Ramos (cell line): ENCODE results near the gene ZNF726.
"Not testable (repeated sequence)": the region's sequence is repeated elsewhere in the genome, so short reads cannot be mapped to it uniquely, and the experiment has no call there.

Experiments
- in situ Hi-C: fragments of 300-500 bp; cut with MboI; formaldehyde crosslinking; loops from one replicate; pipeline ENCODE4 v1.14.3; 2022; ENCODE audit warnings: low sequenced_read_pairs; ENCODE audit not compliant: unreplicated experiment

Gene ZNF726

GRCh38 chr19:23914402-23915286, at the start of gene ZNF726:
ZNF726 (plus strand) TSS chr19:23914886; CDS start chr19:23914995, 109 bp downstream.
- in situ Hi-C loops: no loop called here

GRCh38 chr19:23867895-23868294, 46.8 kb upstream of the ZNF726 start:
- in situ Hi-C loops: no loop called here

GRCh38 chr19:23868630-23869029, 46.1 kb upstream of the ZNF726 start:
- in situ Hi-C loops: no loop called here

- in situ Hi-C loops: no loop called here
Observed at GRCh38 chr19:23872282-23872919, 42.3 kb upstream of the ZNF726 start.

- in situ Hi-C loops: no loop called here
Observed at GRCh38 chr19:23876261-23876660, 38.4 kb upstream of the ZNF726 start.

GRCh38 chr19:23876756-23877155, 37.9 kb upstream of the ZNF726 start:
- in situ Hi-C loops: not testable (repeated sequence)

GRCh38 chr19:23882493-23882892, 32.2 kb upstream of the ZNF726 start:
- in situ Hi-C loops: no loop called here

GRCh38 chr19:23884363-23884762, 30.3 kb upstream of the ZNF726 start:
- in situ Hi-C loops: no loop called here

- in situ Hi-C loops: no loop called here
Observed at GRCh38 chr19:23887642-23888041, 27.0 kb upstream of the ZNF726 start.

- in situ Hi-C loops: not testable (repeated sequence)
Observed at GRCh38 chr19:23896096-23896495, 18.6 kb upstream of the ZNF726 start.

- in situ Hi-C loops: no loop called here
Observed at GRCh38 chr19:23896912-23897311, 17.8 kb upstream of the ZNF726 start.

GRCh38 chr19:23901360-23901759, 13.3 kb upstream of the ZNF726 start:
- in situ Hi-C loops: no loop called here

- in situ Hi-C loops: no loop called here
Observed at GRCh38 chr19:23904406-23904805, 10.3 kb upstream of the ZNF726 start.

- in situ Hi-C loops: no loop called here
Observed at GRCh38 chr19:23905771-23906170, 8.9 kb upstream of the ZNF726 start.

GRCh38 chr19:23906835-23907234, 7.9 kb upstream of the ZNF726 start:
- in situ Hi-C loops: no loop called here

GRCh38 chr19:23908165-23908564, 6.5 kb upstream of the ZNF726 start:
- in situ Hi-C loops: no loop called here

GRCh38 chr19:23909222-23909621, 5.5 kb upstream of the ZNF726 start:
- in situ Hi-C loops: no loop called here

- in situ Hi-C loops: no loop called here
Observed at GRCh38 chr19:23913931-23914330, 755 bp upstream of the ZNF726 start.

GRCh38 chr19:23916991-23917390, 2.3 kb downstream of the ZNF726 start:
- in situ Hi-C loops: no loop called here

GRCh38 chr19:23917856-23918255, 3.2 kb downstream of the ZNF726 start:
- in situ Hi-C loops: no loop called here

- in situ Hi-C loops: no loop called here
Observed at GRCh38 chr19:23925285-23925684, 10.6 kb downstream of the ZNF726 start.

- in situ Hi-C loops: no loop called here
Observed at GRCh38 chr19:23932878-23933277, 18.2 kb downstream of the ZNF726 start.
